K562 (cell line): ENCODE measurements around the gene SRGAP2C. TPM values are rescaled to one million over a fixed set of nuclear protein-coding genes. Genes with fewer than 3 reads are reported as not detected.
"Not testable (repeated sequence)": the region's sequence is repeated elsewhere in the genome, so short reads cannot be mapped to it uniquely, and the experiment has no call there.

ENCODE experiments used
- ATAC-seq: fragments of 200-7000 bp; cut with Tn5 transposase; 3 replicates; pipeline ENCODE4 v1.9.1; 2020; ENCODE audit warnings: moderate library complexity
- BruUV-seq: library from RNA; stranded (reverse); fragments of 400-500 nt; replicated peaks from 2 replicates; lab custom pipeline; 2021; lab: Mats Ljungman, UMichigan
- CTCF ChIA-PET: fragments of 300-600 bp; formaldehyde crosslinking; extraction: SDS; loops from one replicate; lab custom pipeline; 2021; ENCODE audit warnings: low intra/inter-chr PET ratio; lab: Yijun Ruan, JAX
- POLR2A ChIA-PET: fragments of 300-600, 350-650 bp; sonication (Branson Sonifier 250); formaldehyde crosslinking; extraction: SDS; loops from one replicate; lab custom pipeline; 2021; ENCODE audit warnings: antibody characterized with exemption, inconsistent platforms; lab: Yijun Ruan, JAX
- DNase-seq, 4 experiments: peaks; one replicate each; pipeline versions ENCODE4 v3.0.0 to v3.0.0-alpha.2; 2011 to 2018; ENCODE audit warnings: low spot score in 3 of 4, mixed read lengths in 3 of 4; ENCODE audit errors: extremely low read depth in 1 of 4
- FAIRE-seq: peaks from 2 replicates; lab custom pipeline; 2011; peaks lifted over from hg19 to GRCh38; lab: Jason Lieb, UNC
- H2AFZ ChIP-seq: 2 replicates; pipeline ENCODE4 v1.6.0; 2011; ENCODE audit warnings: low read depth, low read length, control low read depth, inconsistent platforms
- H3K27ac ChIP-seq: fragments of 200-600 bp; 3 replicates; pipeline ENCODE4 v1.8.0; 2011; ENCODE audit warnings: low read depth, mild to moderate bottlenecking, control low read depth, inconsistent platforms, low read length, moderate library complexity, mixed read lengths; ENCODE audit errors: extremely low read depth
- H3K27me3 ChIP-seq, 2 experiments: fragments of 300-600 bp in 1 of 2; 2 replicates in 1 of 2; 3 replicates in 1 of 2; pipeline versions ENCODE4 v1.6.0 to v1.8.0; 2011; ENCODE audit warnings: inconsistent platforms in 2 of 2, low read length in 2 of 2, mild to moderate bottlenecking in 1 of 2, mixed read lengths in 1 of 2, moderate library complexity in 1 of 2; ENCODE audit not compliant: control insufficient read depth in 2 of 2, insufficient read depth in 2 of 2
- H3K36me3 ChIP-seq: fragments of 300-600 bp; 3 replicates; pipeline ENCODE4 v1.8.0; 2011; ENCODE audit warnings: mild to moderate bottlenecking, low read length, inconsistent platforms; ENCODE audit not compliant: control insufficient read depth, insufficient read depth
- H3K4me1 ChIP-seq, 2 experiments: fragments of 200-600 bp in 1 of 2; replicated peaks in 1 of 2; 2 replicates in 1 of 2; 3 replicates in 1 of 2; pipeline versions ENCODE4 v1.5.1 to v1.8.0; 2011; ENCODE audit warnings: inconsistent platforms in 2 of 2, low read length in 2 of 2, mild to moderate bottlenecking in 1 of 2, mixed read lengths in 1 of 2, moderate library complexity in 1 of 2; ENCODE audit not compliant: control insufficient read depth in 2 of 2, insufficient read depth in 2 of 2
- H3K4me2 ChIP-seq: 2 replicates; pipeline ENCODE4 v1.6.1; 2011; ENCODE audit warnings: low read length, control low read depth, inconsistent platforms, mixed read lengths; ENCODE audit not compliant: insufficient read depth
- H3K4me3 ChIP-seq: fragments of 200-600 bp; sonication (generic), shearing (Covaris generic); 2 replicates; pipeline ENCODE4 v1.5.1; 2016; ENCODE audit warnings: control low read depth, inconsistent platforms
- H3K79me2 ChIP-seq: fragments of 200-600 bp; 3 replicates; pipeline ENCODE4 v1.8.0; 2011; ENCODE audit warnings: low read length, inconsistent platforms; ENCODE audit not compliant: control insufficient read depth, insufficient read depth
- H3K9ac ChIP-seq, 2 experiments: 2 replicates each; pipeline versions ENCODE4 v1.6.0 to v1.6.1; 2011; ENCODE audit warnings: low read depth in 2 of 2, low read length in 2 of 2, control low read depth in 1 of 2, inconsistent platforms in 1 of 2, mild to moderate bottlenecking in 1 of 2, mixed read lengths in 1 of 2; ENCODE audit not compliant: insufficient read depth in 1 of 2
- H3K9me1 ChIP-seq: one replicate; pipeline ENCODE4 v1.6.0; 2011; ENCODE audit warnings: inconsistent platforms, mild to moderate bottlenecking, low read length, moderate library complexity; ENCODE audit not compliant: control insufficient read depth, insufficient read depth
- H3K9me3 ChIP-seq: replicated peaks from 2 replicates; pipeline ENCODE4 v1.5.1; 2011; ENCODE audit warnings: low read depth, low read length, inconsistent platforms; ENCODE audit not compliant: control insufficient read depth, insufficient read depth
- H4K20me1 ChIP-seq: replicated peaks from 2 replicates; pipeline ENCODE4 v1.6.1; 2011; ENCODE audit warnings: low read length, inconsistent platforms, mixed read lengths; ENCODE audit not compliant: control insufficient read depth, insufficient read depth
- FOXJ2 ChIP-seq: fragments of 200-800 bp; sonication (Bioruptor generic); IDR thresholded peaks from 2 replicates; pipeline ENCODE4 v1.6.1; 2016; ENCODE audit warnings: missing genetic modification characterization, missing compliant biosample characterization
- PBX2 ChIP-seq, 2 experiments: IDR thresholded peaks in 1 of 2; conservative IDR thresholded peaks in 1 of 2; 2 replicates each; pipeline ENCODE4 v1.6.1; 2016; ENCODE audit warnings: low read depth in 2 of 2, mild to moderate bottlenecking in 1 of 2, missing compliant biosample characterization in 1 of 2, missing genetic modification characterization in 1 of 2, moderate library complexity in 1 of 2
- PTRF ChIP-seq: fragments of 450-650 bp; IDR thresholded peaks from 2 replicates; pipeline ENCODE4 v1.6.1; 2016; ENCODE audit warnings: mild to moderate bottlenecking, missing genetic modification characterization, missing compliant biosample characterization
- PTTG1 ChIP-seq: fragments of 450-650 bp; IDR thresholded peaks from 2 replicates; pipeline ENCODE4 v1.6.1; 2016; ENCODE audit warnings: low read depth, mild to moderate bottlenecking, missing genetic modification characterization, missing compliant biosample characterization
- WGBS: fragments of 100-300 bp; shearing (Covaris generic); methylation state at CpG from one replicate; pipeline ENCODE4 v1.1.6; 2016; ENCODE audit warnings: low coverage, mixed read lengths; ENCODE audit not compliant: insufficient coverage; ENCODE audit errors: missing lambda C conversion rate; 5-methylcytosine and 5-hydroxymethylcytosine counted together
- in situ Hi-C: fragments of 300-500 bp; cut with MboI; formaldehyde crosslinking; loops from 4 replicates; pipeline ENCODE4 v1.15.0; 2018; ENCODE audit warnings: inconsistent platforms, mixed read lengths
- intact Hi-C: fragments of 100-400 bp; cut with micrococcal nuclease; formaldehyde crosslinking; loops from 2 replicates; pipeline ENCODE4 v1.14.2; 2022
- polyA plus RNA-seq, 8 experiments: library from polyadenylated mRNA; depleted of rRNA in 4 of 8; stranded (reverse) in 5 of 8; unstranded in 3 of 8; fragments of >200 nt; fragmentation: Nextera tagmentation in 2 of 8; fragmentation: Illumina TruSeq in 1 of 8; extraction: Ambion mirVana in 2 of 8; extraction: Trizol in 1 of 8; gene quantifications; 2 replicates each; pipeline versions ENCODE4 v1.2.1 to v1.2.3, GENCODE V29; 2011 to 2014; ENCODE audit warnings: inconsistent platforms in 1 of 8, missing spikeins in 1 of 8
- total RNA-seq, 7 experiments: library from RNA; depleted of rRNA in 6 of 7; stranded (reverse); fragments of >200 nt in 6 of 7; fragmentation: Illumina TruSeq in 2 of 7; extraction: Trizol in 2 of 7; gene quantifications; 2 replicates each; pipeline versions ENCODE4 v1.2.1 to v1.2.3, GENCODE V29; 2011 to 2021; ENCODE audit warnings: low replicate concordance in 1 of 7

Gene SRGAP2C
- total and polyA plus RNA-seq, 9 of the 15 experiments (the other 6 are each of a cell fraction or from before 2014, with no cell fraction given): 5.0 to 21.1 (median 7.7) TPM

DNA sequence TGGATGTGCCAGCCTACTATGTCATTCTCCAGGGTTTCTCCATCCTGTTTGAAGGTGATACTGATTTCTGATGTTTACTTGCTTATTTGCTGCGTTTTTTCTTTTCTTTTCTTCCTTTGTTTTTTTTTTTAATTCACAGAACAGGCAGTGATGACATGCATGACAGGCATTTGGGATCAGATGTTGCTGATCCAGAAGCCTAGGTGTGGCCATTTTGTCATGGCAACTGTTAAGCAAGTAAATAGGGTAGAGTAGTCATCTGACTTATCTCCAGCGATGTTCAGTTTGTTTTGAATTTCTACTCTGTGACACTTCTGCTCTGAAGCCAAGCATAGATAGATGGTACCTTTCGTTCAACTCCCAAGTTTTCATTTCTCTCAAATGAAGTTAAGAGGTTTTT is 181.4 kb downstream of the SRGAP2C start:
- H3K4me1 ChIP-seq; H3K4me3 ChIP-seq; H3K4me2 ChIP-seq; FAIRE-seq; H3K9ac ChIP-seq; H3K9me3 ChIP-seq; H4K20me1 ChIP-seq; POLR2A ChIA-PET; ATAC-seq; CTCF ChIA-PET; H2AFZ ChIP-seq; BruUV-seq; in situ Hi-C loops; DNase-seq; intact Hi-C loops; H3K79me2 ChIP-seq; H3K36me3 ChIP-seq; H3K9me1 ChIP-seq; H3K27ac ChIP-seq; H3K27me3 ChIP-seq; TF ChIP-seq PBX2 (CRISPR knock-in tag; IDR thresholded peaks at IDR 0.05; ENCODE audit: low read depth): not testable (repeated sequence)
- peak; percentile 84; the same call in 1 of the 2 replicates for TF ChIP-seq FOXJ2 (tag)
- 0 out of 2 replicates have a peak, but pooled peaks have one; percentile 31 for TF ChIP-seq PBX2 (tag; conservative IDR thresholded peaks at IDR 0.05; ENCODE audit: low read depth)
- 0 out of 2 replicates have a peak, but pooled peaks have one; percentile 39 for TF ChIP-seq PTTG1
- peak; percentile 53; the same call in 1 of the 2 replicates for TF ChIP-seq PTRF
- WGBS: no CpG with 5 or more reads among the region's 3 CpGs

DNA sequence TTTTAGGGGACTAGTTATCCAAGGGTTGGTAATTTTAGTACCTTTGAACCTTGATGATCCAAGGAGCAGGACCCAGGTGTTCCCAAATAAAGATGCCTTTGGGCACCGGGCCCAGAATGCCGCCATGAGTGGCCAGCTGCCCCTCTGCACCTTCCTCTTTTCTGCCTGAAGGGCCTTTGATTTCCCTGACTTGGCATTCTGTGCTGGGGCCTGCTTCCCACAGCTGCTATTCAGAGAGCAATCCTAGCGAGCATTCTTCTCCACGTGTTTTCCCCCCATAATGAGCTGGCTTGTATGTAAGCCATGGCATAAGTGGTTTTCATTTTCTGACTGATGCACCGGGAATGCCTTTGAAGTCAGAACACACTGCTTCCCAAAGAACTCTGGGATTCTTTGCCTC is 184.1 kb downstream of the SRGAP2C start:
- H3K27ac ChIP-seq, FAIRE-seq, H3K79me2 ChIP-seq, H3K4me2 ChIP-seq, in situ Hi-C loops, H3K9ac ChIP-seq, CTCF ChIA-PET, H3K36me3 ChIP-seq, POLR2A ChIA-PET, DNase-seq, H3K9me1 ChIP-seq, intact Hi-C loops, H2AFZ ChIP-seq, H3K27me3 ChIP-seq, BruUV-seq, H3K4me1 ChIP-seq, H3K9me3 ChIP-seq, H4K20me1 ChIP-seq, ATAC-seq, H3K4me3 ChIP-seq: not testable (repeated sequence)
- no CpG with 5 or more reads among the region's 5 CpGs for WGBS
